DOHH2 (cell line): ENCODE results near the gene FLRT1.

Experiments
- H3F3A ChIP-seq: fragments of 200-600 bp; sonication (generic), shearing (Covaris generic); 2 replicates; pipeline ENCODE4 v1.6.0; 2016; ENCODE audit warnings: antibody characterized with exemption, mild to moderate bottlenecking; ENCODE audit not compliant: control insufficient read depth, insufficient read depth
- H3K27ac ChIP-seq: fragments of 200-600 bp; sonication (generic); 2 replicates; pipeline ENCODE4 v1.5.1; 2014; ENCODE audit warnings: low read depth, mild to moderate bottlenecking, low read length, moderate library complexity
- H3K27me3 ChIP-seq: fragments of 200-600 bp; sonication (generic); 2 replicates; pipeline ENCODE4 v1.6.1; 2014; ENCODE audit warnings: mild to moderate bottlenecking, low read length, mixed read lengths; ENCODE audit not compliant: control insufficient read depth
- H3K36me3 ChIP-seq: fragments of 200-600 bp; sonication (generic); 2 replicates; pipeline ENCODE4 v1.6.1; 2014; ENCODE audit warnings: mild to moderate bottlenecking, low read length, moderate library complexity, mixed read lengths; ENCODE audit not compliant: control insufficient read depth
- H3K4me1 ChIP-seq: fragments of 200-600 bp; sonication (generic); 2 replicates; pipeline ENCODE4 v1.6.1; 2014; ENCODE audit warnings: mild to moderate bottlenecking, low read length, mixed read lengths; ENCODE audit not compliant: control insufficient read depth
- H3K4me2 ChIP-seq: fragments of 200-600 bp; sonication (generic); 2 replicates; pipeline ENCODE4 v1.6.0; 2014; ENCODE audit warnings: mild to moderate bottlenecking, low read length, moderate library complexity
- H3K4me3 ChIP-seq: fragments of 200-600 bp; sonication (generic); 2 replicates; pipeline ENCODE4 v1.5.1; 2014; ENCODE audit warnings: mild to moderate bottlenecking, low read length, mixed read lengths
- H3K79me2 ChIP-seq: fragments of 200-600 bp; sonication (generic); 2 replicates; pipeline ENCODE4 v1.6.1; 2014; ENCODE audit warnings: mild to moderate bottlenecking, low read length, mixed read lengths; ENCODE audit not compliant: control insufficient read depth
- H3K9me2 ChIP-seq: fragments of 200-600 bp; sonication (generic); replicated peaks from 2 replicates; pipeline ENCODE4 v1.6.1; 2014; ENCODE audit warnings: mild to moderate bottlenecking, low read length, mixed read lengths; ENCODE audit not compliant: control insufficient read depth
- H3K9me3 ChIP-seq: fragments of 200-600 bp; sonication (generic); 2 replicates; pipeline ENCODE4 v1.6.1; 2014; ENCODE audit warnings: antibody characterized with exemption, low read length, mixed read lengths; ENCODE audit not compliant: control insufficient read depth, insufficient read depth
- H4K20me1 ChIP-seq: fragments of 200-600 bp; sonication (generic); 2 replicates; pipeline ENCODE4 v1.6.0; 2014; ENCODE audit warnings: low read depth, mild to moderate bottlenecking, antibody characterized with exemption, low read length, moderate library complexity; ENCODE audit not compliant: control insufficient read depth, insufficient read depth
- CTCF ChIP-seq: fragments of 200-600 bp; sonication (generic); IDR thresholded peaks from one replicate; pipeline ENCODE4 v1.5.1; 2014; ENCODE audit warnings: antibody characterized with exemption, mild to moderate bottlenecking, low read depth, low read length; ENCODE audit not compliant: poor library complexity, severe bottlenecking
- EZH2phosphoT487 ChIP-seq: fragments of 200-600 bp; sonication (generic); IDR thresholded peaks from 2 replicates; pipeline ENCODE4 v1.6.1; 2017; ENCODE audit warnings: borderline replicate concordance, mild to moderate bottlenecking, antibody characterized with exemption, low read length, moderate library complexity, mixed read lengths

Gene FLRT1

DNA sequence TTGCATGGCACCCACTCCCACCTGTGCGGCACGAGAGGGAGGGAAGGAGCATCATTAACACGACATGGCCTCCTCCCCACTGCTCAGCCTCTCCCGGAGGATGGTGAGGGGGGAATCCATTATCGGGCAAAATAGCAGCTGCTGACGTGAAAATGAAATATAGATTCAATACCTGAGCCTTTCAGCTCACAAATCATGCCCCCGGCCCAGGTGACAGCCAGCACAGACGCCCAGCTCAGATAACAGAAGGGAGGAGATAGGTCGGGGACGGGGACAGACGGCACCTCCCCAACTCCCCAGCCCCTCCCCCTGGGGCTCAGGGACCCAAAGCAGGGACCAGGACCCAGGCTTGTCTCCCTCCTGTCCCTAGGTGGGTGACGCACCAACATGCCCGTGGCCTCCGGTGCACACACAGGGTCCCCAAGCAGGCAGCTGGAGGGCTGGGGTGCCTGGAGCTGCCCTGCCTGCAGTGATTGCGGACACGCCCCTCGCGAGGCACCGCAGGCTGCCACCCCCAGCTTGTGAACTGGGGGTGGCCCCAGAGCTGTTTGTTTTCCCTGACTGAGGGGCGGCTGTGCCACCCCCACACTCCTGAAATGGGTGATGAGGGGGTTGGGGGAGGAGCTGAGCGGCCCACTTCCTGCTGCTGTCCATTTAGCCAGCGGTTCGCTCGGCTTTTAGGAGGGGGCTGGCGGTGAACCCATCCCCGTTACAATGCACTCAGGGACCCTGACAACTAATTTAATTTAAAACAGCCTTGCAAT lies 31.7 kb downstream of the FLRT1 start:
- Histone ChIP-seq H4K20me1 (no peaks in the 10 kb centered on the region), H3K79me2 (no peaks in the 10 kb centered on the region), H3K9me3 (no peaks in the 10 kb centered on the region), H3K36me3 (no peaks in the 10 kb centered on the region), H3K9me2 (no peaks in the 10 kb centered on the region), H3K4me1 (no peaks in the 10 kb centered on the region), H3F3A (no peaks in the 10 kb centered on the region), H3K4me2 (no peak overlapping the region), H3K4me3 (no peak overlapping the region), H3K27ac (no peak overlapping the region), H3K27me3 (no peaks in the 10 kb centered on the region)
- no peak for TF ChIP-seq EZH2phosphoT487
- no peak for TF ChIP-seq CTCF

DNA sequence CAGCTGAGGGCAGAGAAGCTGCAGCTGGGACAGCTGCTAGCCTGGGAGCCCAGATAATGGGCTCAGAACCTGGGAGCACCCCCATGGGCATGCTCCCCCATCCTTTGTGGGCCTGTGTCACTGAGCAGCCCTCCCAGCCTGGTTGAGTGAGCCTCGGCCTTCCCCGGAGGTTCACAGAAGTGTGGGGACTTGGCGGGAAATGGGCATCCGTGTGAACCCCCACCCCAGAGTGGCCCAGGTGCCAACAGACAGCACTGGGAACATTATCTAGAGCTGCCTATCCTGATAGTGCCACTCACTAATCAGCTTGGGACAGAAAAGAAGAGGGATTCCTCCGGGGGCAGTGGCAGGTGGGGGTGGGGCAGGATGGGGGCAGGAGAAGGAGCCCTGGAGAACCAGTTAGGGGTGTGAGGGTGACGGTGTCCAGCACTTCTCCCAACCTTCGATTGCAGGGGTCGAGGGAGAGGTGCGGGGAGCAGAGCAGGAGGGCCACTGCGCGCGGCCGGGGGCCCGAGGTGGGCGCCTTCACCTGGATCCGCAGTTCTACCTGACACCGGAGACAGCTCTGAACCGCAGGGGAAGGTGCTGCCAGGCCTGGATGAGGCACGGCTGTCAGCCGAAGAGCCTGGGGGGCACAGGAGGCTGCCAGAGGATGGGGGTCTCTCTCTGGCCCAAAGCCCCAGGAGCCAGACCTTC lies 33.1 kb downstream of the FLRT1 start:
- no peak overlapping the region for H3K4me2 ChIP-seq
- TF ChIP-seq CTCF (no peak), EZH2phosphoT487 (no peak)
- no peaks in the 10 kb centered on the region for H3K79me2 ChIP-seq
- H3K27ac ChIP-seq = no peak overlapping the region
- H3K9me3 ChIP-seq = no peaks in the 10 kb centered on the region
- no peak overlapping the region for H3K4me3 ChIP-seq
- H3K27me3 ChIP-seq = no peaks in the 10 kb centered on the region
- H3K4me1 ChIP-seq = no peaks in the 10 kb centered on the region
- no peaks in the 10 kb centered on the region for H3F3A ChIP-seq
- H3K9me2 ChIP-seq = no peaks in the 10 kb centered on the region
- no peaks in the 10 kb centered on the region for H4K20me1 ChIP-seq
- no peaks in the 10 kb centered on the region for H3K36me3 ChIP-seq

DNA sequence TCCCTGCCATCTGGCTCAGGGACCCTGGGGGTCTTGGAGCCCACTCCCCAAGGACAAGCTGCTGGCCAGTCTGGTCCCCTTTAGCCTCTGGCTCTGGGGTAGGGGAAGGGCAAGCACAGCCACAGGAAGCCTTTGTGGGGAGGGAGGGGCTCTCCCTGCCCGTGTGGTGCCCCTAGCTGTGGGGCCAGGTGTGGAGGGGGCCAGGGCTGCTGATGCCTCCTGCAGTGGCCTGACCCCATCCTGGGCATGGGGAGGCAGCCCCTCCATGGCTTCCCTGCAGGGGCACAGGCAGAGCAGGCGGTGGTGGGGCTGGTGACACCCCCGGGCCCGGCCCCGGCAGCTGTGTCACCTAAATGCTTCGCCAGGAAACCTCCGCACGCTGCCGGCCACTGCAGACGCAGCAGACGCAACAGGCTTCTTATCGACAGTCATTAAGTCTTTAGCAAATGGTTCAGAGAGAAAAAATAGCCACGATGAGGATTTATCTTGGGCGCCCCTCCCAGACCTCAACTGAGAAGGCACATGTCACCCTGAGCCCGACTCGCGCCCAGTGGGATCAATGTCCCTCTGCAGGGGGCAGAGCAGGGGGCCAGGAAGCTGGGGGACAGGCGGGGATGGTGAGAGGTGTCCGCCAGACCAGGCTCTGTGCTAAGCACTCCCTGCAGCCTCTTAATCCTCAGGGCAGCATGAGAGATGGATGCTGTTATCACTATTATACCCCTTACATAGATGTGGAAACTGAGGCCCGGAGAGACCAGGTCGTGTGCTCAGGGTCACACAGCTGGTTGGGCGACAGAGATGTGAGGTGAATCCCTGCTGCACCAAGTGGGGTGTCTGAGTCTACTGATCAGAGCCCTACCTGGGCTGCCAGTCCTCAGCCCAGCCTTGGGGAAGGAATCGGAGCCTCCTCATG lies 33.9 kb downstream of the FLRT1 start:
- Histone ChIP-seq H4K20me1 (no peaks in the 10 kb centered on the region), H3K4me3 (no peak overlapping the region), H3K9me2 (no peaks in the 10 kb centered on the region), H3K36me3 (no peaks in the 10 kb centered on the region), H3K27me3 (no peaks in the 10 kb centered on the region), H3K79me2 (no peaks in the 10 kb centered on the region), H3K27ac (no peak overlapping the region), H3K4me2 (no peak overlapping the region), H3K4me1 (no peaks in the 10 kb centered on the region), H3K9me3 (no peaks in the 10 kb centered on the region), H3F3A (no peaks in the 10 kb centered on the region)
- TF ChIP-seq EZH2phosphoT487 (no peak), CTCF (no peak)
